Measurements from ENCODE around the gene GRIN2C.
"Not testable (repeated sequence)": the region's sequence is repeated elsewhere in the genome, so short reads cannot be mapped to it uniquely, and the experiment has no call there.

GRIN2C gene

GRCh38 chr17:74878658-74879057, 19.0 kb upstream of the GRIN2C start:
- no peak for DNase-seq

GRCh38 chr17:74877592-74878548, 18.2 kb upstream of the GRIN2C start:
- no peak for DNase-seq

- no peak for DNase-seq
Measured at GRCh38 chr17:74875977-74876593, 16.4 kb upstream of the GRIN2C start.

GRCh38 chr17:74875155-74875976, 15.7 kb upstream of the GRIN2C start:
- no peak for DNase-seq

GRCh38 chr17:74874615-74875037, 14.9 kb upstream of the GRIN2C start:
- no peak for DNase-seq

GRCh38 chr17:74873874-74874614, 14.4 kb upstream of the GRIN2C start:
- no peak for DNase-seq

GRCh38 chr17:74873037-74873873, 13.6 kb upstream of the GRIN2C start:
- peak; percentile 100 for DNase-seq

- DNase-seq = no peak
Measured at GRCh38 chr17:74872313-74873036, 12.8 kb upstream of the GRIN2C start, which contains the start of gene FDXR. FDXR (minus strand) TSS chr17:74872994; CDS start chr17:74872944, 50 bp downstream.

GRCh38 chr17:74871356-74872076, 11.8 kb upstream of the GRIN2C start:
- no peak for DNase-seq

GRCh38 chr17:74870512-74870911, 10.8 kb upstream of the GRIN2C start:
- no peak for DNase-seq

GRCh38 chr17:74870028-74870427, 10.3 kb upstream of the GRIN2C start:
- DNase-seq = not testable (repeated sequence)

GRCh38 chr17:74868908-74869255, 9.2 kb upstream of the GRIN2C start:
- no peak for DNase-seq

- DNase-seq = no peak
Measured at GRCh38 chr17:74868251-74868907, 8.7 kb upstream of the GRIN2C start.

- DNase-seq = no peak
Measured at GRCh38 chr17:74866198-74866835, 6.6 kb upstream of the GRIN2C start.

GRCh38 chr17:74865504-74866197, 6.0 kb upstream of the GRIN2C start:
- no peak for DNase-seq

- DNase-seq = peak; percentile 85
Measured at GRCh38 chr17:74864866-74865395, 5.2 kb upstream of the GRIN2C start.

- no peak for DNase-seq
Measured at GRCh38 chr17:74864297-74864865, 4.7 kb upstream of the GRIN2C start.

Data from right hindlimb (tissue), 1 donor.